CD8-positive, alpha-beta memory T cell (primary cell): ENCODE measurements around the gene TGM2. TPM values are rescaled to one million over a fixed set of nuclear protein-coding genes. Genes with fewer than 3 reads are reported as not detected.
A peak's percentile ranks its signal among the peaks of the same experiment; 100 is the strongest.

Experiments used
- CTCF ChIA-PET: fragments of 350-600 bp; sonication (Branson Sonifier 250); formaldehyde crosslinking; loops from one replicate; lab custom pipeline; 2021; ENCODE audit warnings: antibody characterized with exemption; lab: Charles Lee
- POLR2A ChIA-PET: fragments of 350-600 bp; sonication (Branson Sonifier 250); formaldehyde crosslinking; loops from one replicate; lab custom pipeline; 2021; ENCODE audit warnings: antibody characterized with exemption; lab: Charles Lee
- DNase-seq, 5 donors: peaks; one replicate each; pipeline versions ENCODE4 v3.0.0 to v3.0.0-alpha.2; 2020 to 2022; ENCODE audit warnings: mixed read lengths in 1 of 5
- H3K27ac ChIP-seq: one replicate; pipeline ENCODE4 v1.7.0; 2013; ENCODE audit warnings: low read depth, mild to moderate bottlenecking, low read length, moderate library complexity
- H3K27me3 ChIP-seq: 2 replicates; pipeline ENCODE4 v1.7.0; 2013; ENCODE audit warnings: low read length, mild to moderate bottlenecking; ENCODE audit not compliant: insufficient read depth, poor library complexity, severe bottlenecking
- H3K36me3 ChIP-seq: 2 replicates; pipeline ENCODE4 v1.7.0; 2013; ENCODE audit warnings: mild to moderate bottlenecking, low read length, moderate library complexity; ENCODE audit not compliant: insufficient read depth
- H3K4me1 ChIP-seq: 2 replicates; pipeline ENCODE4 v1.7.0; 2013; ENCODE audit warnings: mild to moderate bottlenecking, low read length, moderate library complexity; ENCODE audit not compliant: insufficient read depth
- H3K4me3 ChIP-seq: 2 replicates; pipeline ENCODE4 v1.7.0; 2013; ENCODE audit warnings: mild to moderate bottlenecking, low read length
- H3K9me3 ChIP-seq: 2 replicates; pipeline ENCODE4 v1.7.0; 2013; ENCODE audit warnings: mild to moderate bottlenecking, low read length
- H3K27ac Mint-ChIP-seq, 8 donors: one replicate each; pipeline ENCODE4 v1.8.0; 2020 to 2021; ENCODE audit warnings: mixed read lengths in 8 of 8, mild to moderate bottlenecking in 6 of 8, inconsistent platforms in 3 of 8, moderate library complexity in 3 of 8
- H3K27me3 Mint-ChIP-seq, 2 donors: one replicate each; pipeline ENCODE4 v1.8.0; 2020 to 2021; ENCODE audit warnings: mixed read lengths in 2 of 2, mild to moderate bottlenecking in 1 of 2, moderate library complexity in 1 of 2
- H3K36me3 Mint-ChIP-seq, 3 donors: one replicate each; pipeline ENCODE4 v1.8.0; 2020 to 2021; ENCODE audit warnings: mixed read lengths in 3 of 3, inconsistent platforms in 1 of 3, mild to moderate bottlenecking in 1 of 3
- H3K4me1 Mint-ChIP-seq, 3 donors: one replicate each; pipeline ENCODE4 v1.8.0; 2020 to 2021; ENCODE audit warnings: mixed read lengths in 3 of 3, inconsistent platforms in 1 of 3, mild to moderate bottlenecking in 1 of 3
- H3K4me3 Mint-ChIP-seq, 7 donors: one replicate each; pipeline ENCODE4 v1.8.0; 2020 to 2021; ENCODE audit warnings: mixed read lengths in 7 of 7, mild to moderate bottlenecking in 6 of 7, moderate library complexity in 4 of 7, inconsistent platforms in 2 of 7
- H3K9me3 Mint-ChIP-seq, 5 donors: one replicate each; pipeline ENCODE4 v1.8.0; 2020 to 2022; ENCODE audit warnings: mixed read lengths in 5 of 5, mild to moderate bottlenecking in 3 of 5, moderate library complexity in 2 of 5, inconsistent platforms in 1 of 5
- polyA plus RNA-seq: library from polyadenylated mRNA; unstranded; fragments of 300-500 nt; fragmentation: Illumina TruSeq; gene quantifications from one replicate; pipeline ENCODE4 v1.2.3, GENCODE V29; 2021
- total RNA-seq, 2 experiments: library from RNA; stranded (reverse); gene quantifications; one replicate each; pipeline ENCODE4 v1.2.3, GENCODE V29; 2021

TGM2 gene
- total and polyA plus RNA-seq, 3 experiments from 2014 or later = not detected

DNA sequence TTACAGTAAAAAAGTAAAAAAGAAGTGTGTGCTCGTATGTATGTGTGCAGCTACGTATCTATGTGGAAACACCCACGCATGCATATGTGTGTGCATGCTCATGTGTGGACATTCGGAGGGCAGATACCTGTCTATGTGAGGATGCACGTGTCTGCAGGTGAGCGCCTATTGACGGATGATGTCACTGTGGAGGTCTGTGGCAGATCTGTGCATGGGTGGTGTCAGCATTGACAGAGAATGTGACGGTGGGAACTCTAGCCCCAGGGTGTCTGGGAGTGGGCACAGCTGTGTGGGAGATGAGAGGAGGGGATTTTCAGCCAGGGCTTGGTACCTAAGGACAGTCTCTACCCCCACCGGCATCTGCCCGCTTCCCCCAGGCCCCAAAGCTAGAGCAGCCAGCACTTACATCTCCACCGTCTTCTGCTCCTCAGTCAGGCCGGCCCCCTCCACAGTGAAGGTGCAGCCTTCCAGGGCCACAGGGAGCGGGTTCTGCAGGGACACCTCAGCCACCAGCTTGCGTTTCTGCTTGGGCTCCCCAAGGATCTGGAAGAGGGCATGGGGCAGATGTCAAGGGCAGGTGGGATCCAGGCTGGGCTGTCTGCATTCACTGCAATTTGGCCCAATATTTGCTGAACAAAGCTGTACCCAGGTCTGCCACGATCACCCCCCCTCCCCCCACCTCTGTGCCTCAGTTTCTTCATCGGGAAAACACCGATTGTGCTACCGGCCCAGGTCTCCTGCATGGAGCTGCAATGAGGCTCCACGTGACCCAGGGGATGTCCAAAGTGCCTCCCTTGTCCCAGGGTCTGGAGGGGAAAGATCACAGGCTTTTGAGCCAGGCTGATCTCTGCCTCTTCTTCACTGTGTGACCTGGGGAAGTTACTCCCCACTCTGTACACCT is 34.1 kb downstream of the TGM2 start:
- Histone ChIP-seq H3K4me3 (no peak overlapping the region), H3K27me3 (no peaks in the 10 kb centered on the region), H3K4me1 (no peaks in the 10 kb centered on the region), H3K27ac (no peak overlapping the region), H3K36me3 (no peaks in the 10 kb centered on the region), H3K9me3 (no peaks in the 10 kb centered on the region)
- Mint-ChIP-seq H3K9me3 (no peaks in the 10 kb centered on the region), H3K36me3 (no peaks in the 10 kb centered on the region), H3K27ac (no peak overlapping the region), H3K4me3 (no peak overlapping the region), H3K27me3 (no peaks in the 10 kb centered on the region), H3K4me1 (peaks cover 2 to 6% (median 6%) of the 10 kb centered on the region in 3 donors)
- no peak for DNase-seq
- ChIA-PET CTCF (no interaction called here), POLR2A (no interaction called here)

DNA sequence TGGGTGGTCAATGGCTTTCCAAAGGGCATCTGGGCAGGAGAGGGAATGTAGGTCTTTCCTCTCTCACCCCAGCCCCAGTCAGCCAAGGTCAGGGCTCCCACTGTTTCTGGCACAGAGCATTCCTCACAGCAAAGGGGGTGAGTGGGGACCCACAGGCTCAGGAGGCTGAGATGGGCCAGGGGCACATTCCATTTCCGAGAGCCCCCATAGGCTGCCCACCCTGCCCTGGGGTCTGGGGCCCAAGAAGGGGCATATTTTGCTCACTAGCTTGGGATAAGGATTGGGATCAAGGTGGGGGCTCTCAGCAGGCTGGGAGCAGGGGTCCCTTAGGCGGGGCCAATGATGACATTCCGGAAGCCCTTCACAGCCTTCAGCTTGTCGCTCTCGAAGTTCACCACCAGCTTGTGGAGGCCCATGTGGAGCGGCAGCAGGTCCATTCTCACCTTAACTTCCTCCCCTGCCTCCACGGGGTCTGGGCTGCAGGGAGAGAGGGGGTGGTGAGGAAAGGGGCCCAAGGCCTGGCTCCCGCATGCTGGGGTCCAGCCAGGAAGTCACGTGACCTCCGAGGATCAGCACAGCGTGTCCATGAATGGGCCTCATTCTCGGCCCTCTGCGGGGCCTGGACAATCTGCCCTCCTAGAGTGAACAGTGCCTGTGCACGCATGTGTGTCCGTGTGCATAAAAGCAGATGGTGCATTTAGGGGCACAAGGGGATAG is 35.0 kb downstream of the TGM2 start:
- no peaks in the 10 kb centered on the region for H3K9me3 Mint-ChIP-seq

DNA sequence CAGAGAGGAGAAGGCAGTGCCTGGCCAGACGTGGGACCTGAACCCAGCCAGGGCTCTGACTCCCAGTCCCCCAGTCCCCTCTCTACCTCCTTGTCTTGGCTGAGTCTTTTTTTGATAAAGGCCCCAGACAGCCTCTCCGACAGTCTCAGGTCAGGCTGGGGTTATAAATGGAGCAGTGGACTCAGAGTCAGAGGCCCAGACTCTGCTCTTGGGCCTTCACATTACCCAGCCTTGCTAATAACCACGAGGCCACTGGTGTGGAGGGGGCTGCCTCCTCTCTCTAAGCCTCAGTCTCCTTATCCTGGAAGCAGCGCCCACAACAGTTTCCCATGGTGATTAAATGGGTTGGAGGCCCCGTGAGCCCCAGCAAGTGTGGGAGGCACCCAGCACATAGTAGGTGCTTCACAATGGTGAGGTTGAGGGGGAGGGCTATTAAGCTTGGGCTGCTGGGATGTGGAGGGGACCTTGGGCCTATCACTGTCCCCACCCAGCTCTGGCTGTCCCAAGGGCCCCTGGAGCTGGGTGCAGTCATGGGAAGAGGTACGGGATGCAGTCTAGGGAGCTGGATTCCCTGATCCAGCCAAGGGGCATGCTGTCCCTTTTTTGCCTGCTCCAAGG is 35.7 kb downstream of the TGM2 start:
- H3K27me3 Mint-ChIP-seq = no peaks in the 10 kb centered on the region
- H3K9me3 Mint-ChIP-seq = no peaks in the 10 kb centered on the region
- no peak overlapping the region for H3K27ac Mint-ChIP-seq
- Histone ChIP-seq H3K36me3 (no peaks in the 10 kb centered on the region), H3K27ac (no peak overlapping the region), H3K4me3 (no peak overlapping the region), H3K4me1 (no peaks in the 10 kb centered on the region), H3K27me3 (no peaks in the 10 kb centered on the region), H3K9me3 (no peaks in the 10 kb centered on the region)
- POLR2A ChIA-PET = no interaction called here
- no peaks in the 10 kb centered on the region for H3K36me3 Mint-ChIP-seq
- H3K4me3 Mint-ChIP-seq = no peak overlapping the region
- DNase-seq = no peak
- CTCF ChIA-PET = no interaction called here
- peaks cover 0 to 1% (median under 1%) of the 10 kb centered on the region in 3 donors for H3K4me1 Mint-ChIP-seq

More for the DNA sequence above, 35.0 kb downstream of the TGM2 start:
- H3K4me3 ChIP-seq = no peak overlapping the region
- no peaks in the 10 kb centered on the region for H3K4me1 ChIP-seq
- ChIA-PET POLR2A (no interaction called here), CTCF (no interaction called here)
- no peak overlapping the region for H3K27ac ChIP-seq
- H3K36me3 Mint-ChIP-seq = no peaks in the 10 kb centered on the region
- no peaks in the 10 kb centered on the region for H3K36me3 ChIP-seq
- peaks cover 2 to 6% (median 6%) of the 10 kb centered on the region in 3 donors for H3K4me1 Mint-ChIP-seq
- H3K27ac Mint-ChIP-seq = no peak overlapping the region
- no peak for DNase-seq
- H3K4me3 Mint-ChIP-seq = no peak overlapping the region
- no peaks in the 10 kb centered on the region for H3K27me3 ChIP-seq
- no peaks in the 10 kb centered on the region for H3K27me3 Mint-ChIP-seq
- H3K9me3 ChIP-seq = no peaks in the 10 kb centered on the region

DNA sequence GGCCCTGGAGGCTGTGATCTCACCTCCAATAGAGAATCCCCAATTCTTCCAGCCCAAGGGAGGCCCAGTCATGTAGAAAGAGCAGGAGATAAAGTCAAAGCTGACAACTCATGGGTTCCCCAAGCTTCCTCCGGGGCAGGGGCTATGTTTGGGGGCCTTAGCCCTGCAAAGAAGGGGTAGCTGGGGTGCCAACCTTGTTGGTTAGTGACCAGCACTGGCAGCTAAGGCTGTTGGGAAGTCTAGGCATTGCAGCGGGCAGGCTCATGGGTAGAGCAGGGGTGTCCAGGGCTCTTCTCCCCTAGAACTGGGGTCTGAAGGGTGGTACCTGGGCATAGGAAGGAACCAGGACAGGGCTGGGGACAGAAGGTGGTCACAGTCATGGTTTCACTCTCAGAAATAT is 36.4 kb downstream of the TGM2 start:
- DNase-seq = no peak
- Mint-ChIP-seq H3K36me3 (no peaks in the 10 kb centered on the region), H3K4me3 (no peak overlapping the region), H3K9me3 (no peaks in the 10 kb centered on the region), H3K4me1 (no peaks in the 10 kb centered on the region), H3K27ac (no peak overlapping the region), H3K27me3 (no peaks in the 10 kb centered on the region)
- no peak overlapping the region for H3K27ac ChIP-seq
- no peaks in the 10 kb centered on the region for H3K27me3 ChIP-seq
- H3K9me3 ChIP-seq = no peaks in the 10 kb centered on the region
- H3K4me1 ChIP-seq = no peaks in the 10 kb centered on the region
- no peak overlapping the region for H3K4me3 ChIP-seq
- CTCF ChIA-PET = interaction anchor here (1.0 kb wide), 1 partner anchor 92 kb away, joined by 3 read pairs; no protein-coding TSS in a partner anchor
- no peaks in the 10 kb centered on the region for H3K36me3 ChIP-seq
- POLR2A ChIA-PET = no interaction called here

DNA sequence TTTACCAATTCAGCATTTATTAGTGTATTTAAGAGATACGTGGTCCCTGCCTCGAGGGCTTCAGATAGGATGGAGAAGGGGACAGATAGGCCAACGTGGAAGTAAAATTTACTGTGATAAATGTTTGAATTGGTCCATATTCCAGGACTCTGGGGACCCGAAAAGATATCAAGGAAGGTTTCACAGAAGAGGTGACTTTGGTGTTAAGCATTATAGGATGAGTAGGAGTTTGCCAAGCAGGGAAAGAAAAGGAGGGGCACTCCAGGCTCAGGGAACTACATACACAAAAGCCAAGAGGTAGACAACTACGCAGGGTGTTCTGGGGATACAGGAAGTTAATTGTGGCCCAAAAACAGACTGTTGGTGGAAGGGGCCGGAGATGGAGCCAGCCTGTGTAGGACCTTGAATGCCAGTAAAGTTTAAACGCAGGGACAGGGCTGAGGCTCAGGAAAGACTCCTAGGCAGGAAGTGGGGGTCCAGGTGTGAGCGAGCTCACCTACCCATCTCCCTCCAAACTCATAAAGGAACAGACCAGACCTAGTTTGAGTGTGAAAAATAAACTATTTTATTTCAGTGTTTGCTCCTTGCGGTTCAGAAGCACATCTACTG is 37.0 kb downstream of the TGM2 start:
- H3K4me3 Mint-ChIP-seq = no peak overlapping the region
- no peaks in the 10 kb centered on the region for H3K36me3 ChIP-seq
- POLR2A ChIA-PET = no interaction called here
- no peak overlapping the region for H3K27ac Mint-ChIP-seq
- H3K4me1 Mint-ChIP-seq = no peaks in the 10 kb centered on the region
- H3K27me3 ChIP-seq = no peaks in the 10 kb centered on the region
- no peaks in the 10 kb centered on the region for H3K4me1 ChIP-seq
- no peak for DNase-seq
- CTCF ChIA-PET = interaction anchor here (1.0 kb wide), 1 partner anchor 93 kb away, joined by 3 read pairs; no protein-coding TSS in a partner anchor
- H3K27me3 Mint-ChIP-seq = no peaks in the 10 kb centered on the region
- H3K9me3 ChIP-seq = no peaks in the 10 kb centered on the region
- no peaks in the 10 kb centered on the region for H3K9me3 Mint-ChIP-seq
- no peak overlapping the region for H3K4me3 ChIP-seq
- H3K36me3 Mint-ChIP-seq = no peaks in the 10 kb centered on the region
- H3K27ac ChIP-seq = no peak overlapping the region

DNA sequence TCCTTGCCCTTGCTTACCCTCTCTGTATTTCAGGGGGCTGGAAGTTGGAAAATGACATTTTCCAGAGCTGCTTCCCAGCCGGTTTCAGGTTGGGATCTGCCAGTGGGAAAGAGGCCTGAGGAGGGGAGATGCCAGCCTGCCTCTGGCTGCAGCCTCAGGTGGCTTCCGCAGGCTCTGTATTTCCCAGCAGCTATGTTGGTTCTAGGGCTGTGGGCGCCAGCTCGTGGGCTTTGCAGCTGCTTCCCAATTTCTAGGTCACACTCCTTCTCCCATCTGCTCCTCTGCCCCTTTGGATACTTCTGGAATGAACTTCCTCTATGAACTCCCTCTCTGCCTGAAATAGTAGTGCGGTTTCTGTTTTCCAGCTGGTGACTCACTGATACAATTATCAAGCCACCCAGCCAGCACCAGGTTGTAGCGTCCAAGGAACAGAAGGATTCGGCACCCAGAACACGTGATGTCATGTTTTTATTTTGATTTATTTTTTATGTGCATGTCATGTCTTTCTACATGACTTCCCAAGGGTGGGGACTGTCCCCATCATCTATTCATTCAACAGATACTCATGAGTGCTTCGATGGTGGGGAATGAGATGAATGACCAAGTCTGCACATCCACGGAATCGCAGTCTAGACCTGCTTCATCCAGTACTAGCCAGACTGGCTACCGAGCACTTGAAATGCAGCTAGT is 38.0 kb downstream of the TGM2 start:
- Mint-ChIP-seq H3K27ac (no peak overlapping the region), H3K36me3 (no peaks in the 10 kb centered on the region), H3K4me1 (no peaks in the 10 kb centered on the region), H3K9me3 (no peaks in the 10 kb centered on the region), H3K27me3 (no peaks in the 10 kb centered on the region), H3K4me3 (no peak overlapping the region)
- no peak for DNase-seq
- ChIA-PET CTCF (no interaction called here), POLR2A (no interaction called here)
- no peaks in the 10 kb centered on the region for H3K9me3 ChIP-seq
- H3K4me3 ChIP-seq = no peak overlapping the region
- H3K27me3 ChIP-seq = no peaks in the 10 kb centered on the region
- H3K36me3 ChIP-seq = no peaks in the 10 kb centered on the region
- peak overlapping the region; percentile 11 for H3K27ac ChIP-seq
- H3K4me1 ChIP-seq = no peaks in the 10 kb centered on the region

DNA sequence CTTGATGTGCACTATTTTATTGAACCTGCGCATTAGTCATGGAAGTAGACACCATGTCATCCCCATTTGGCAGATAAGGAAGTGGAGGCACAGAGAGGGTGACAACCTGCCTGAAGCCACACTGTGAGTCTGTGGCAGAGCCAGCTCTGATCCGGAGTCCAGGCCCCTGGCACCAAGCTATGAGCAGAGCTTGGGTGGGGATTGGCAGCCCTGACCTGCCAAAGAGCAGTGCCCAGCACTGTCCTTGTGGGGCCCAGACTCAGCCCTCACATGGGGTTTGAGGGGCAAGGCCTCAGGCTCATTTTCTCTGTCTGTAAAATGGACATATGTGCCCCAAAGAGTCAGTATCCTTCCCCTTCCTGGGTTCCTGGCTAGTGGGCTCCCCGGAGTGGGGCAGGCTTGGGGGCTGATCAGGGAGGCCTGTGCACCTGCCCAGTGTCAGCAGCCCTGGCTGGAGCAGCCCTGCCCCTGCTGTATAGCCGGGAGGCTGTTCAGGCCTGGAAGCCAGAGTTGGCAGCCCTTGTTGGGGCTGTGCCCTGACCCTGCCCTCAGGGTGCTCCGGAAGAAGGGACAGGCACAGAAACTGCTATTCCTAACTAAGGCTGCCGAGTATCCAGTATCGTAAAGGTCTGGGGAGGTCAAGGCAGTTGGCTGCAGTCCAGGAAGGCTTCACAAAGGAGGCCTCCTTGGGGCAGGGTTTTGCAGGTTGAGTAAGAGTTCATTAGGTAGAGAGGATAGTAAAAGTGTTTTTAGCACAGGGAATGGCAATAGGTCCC is 38.7 kb downstream of the TGM2 start:
- no peak overlapping the region for H3K27ac Mint-ChIP-seq
- Histone ChIP-seq H3K4me3 (no peak overlapping the region), H3K36me3 (no peaks in the 10 kb centered on the region), H3K4me1 (no peaks in the 10 kb centered on the region), H3K27ac (no peak overlapping the region), H3K27me3 (no peaks in the 10 kb centered on the region), H3K9me3 (no peaks in the 10 kb centered on the region)
- POLR2A ChIA-PET = no interaction called here
- H3K27me3 Mint-ChIP-seq = no peaks in the 10 kb centered on the region
- CTCF ChIA-PET = no interaction called here
- H3K4me1 Mint-ChIP-seq = no peaks in the 10 kb centered on the region
- DNase-seq = no peak
- H3K4me3 Mint-ChIP-seq = no peak overlapping the region
- H3K36me3 Mint-ChIP-seq = no peaks in the 10 kb centered on the region
- H3K9me3 Mint-ChIP-seq = no peaks in the 10 kb centered on the region
